GM19238 (cell line): ENCODE results near the gene VANGL1.
"Not testable (repeated sequence)": the region's sequence is repeated elsewhere in the genome, so short reads cannot be mapped to it uniquely, and the experiment has no call there.

Experiments
- DNase-seq: peaks from one replicate; pipeline ENCODE4 v3.0.0; 2011; ENCODE audit warnings: low spot score; ENCODE audit not compliant: insufficient read length

The VANGL1 gene

GRCh38 chr1:115641762-115642167, at the start of gene VANGL1:
Gene VANGL1, plus strand, starts transcription at chr1:115641970. Its CDS starts 9,444 bp downstream, at chr1:115651414.
- DNase-seq, result peak; percentile 62

- no peak for DNase-seq
Measured at GRCh38 chr1:115592264-115592663, 49.5 kb upstream of the VANGL1 start.

GRCh38 chr1:115593365-115594259, 48.2 kb upstream of the VANGL1 start:
- no peak for DNase-seq

DNA sequence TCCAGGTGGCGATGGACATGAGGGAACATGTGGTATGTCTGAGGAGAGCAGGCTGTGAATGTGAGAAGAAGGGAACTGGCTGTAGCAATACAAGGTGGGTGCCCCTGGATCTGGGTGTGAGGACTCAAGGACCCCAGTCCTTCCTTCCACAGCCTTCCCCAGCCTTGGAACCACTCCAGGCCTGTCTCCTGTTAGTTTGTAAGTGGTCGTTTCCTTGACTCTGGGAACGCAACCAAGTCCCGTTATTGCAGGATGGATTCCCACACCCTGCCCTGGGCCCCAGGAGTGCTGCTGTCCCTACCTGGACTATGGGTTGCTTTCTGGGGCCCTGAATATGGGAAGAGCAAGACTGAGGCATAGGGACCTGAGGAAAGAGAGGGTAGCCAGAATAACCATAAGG, 47.2 kb upstream of the VANGL1 start:
- no peak for DNase-seq

- DNase-seq, result peak; percentile 32
Measured at GRCh38 chr1:115595279-115596079, 46.3 kb upstream of the VANGL1 start.

- DNase-seq, result no peak
Measured at GRCh38 chr1:115596080-115596780, 45.5 kb upstream of the VANGL1 start.

GRCh38 chr1:115604508-115604907, 37.3 kb upstream of the VANGL1 start:
- DNase-seq, result no peak

DNA sequence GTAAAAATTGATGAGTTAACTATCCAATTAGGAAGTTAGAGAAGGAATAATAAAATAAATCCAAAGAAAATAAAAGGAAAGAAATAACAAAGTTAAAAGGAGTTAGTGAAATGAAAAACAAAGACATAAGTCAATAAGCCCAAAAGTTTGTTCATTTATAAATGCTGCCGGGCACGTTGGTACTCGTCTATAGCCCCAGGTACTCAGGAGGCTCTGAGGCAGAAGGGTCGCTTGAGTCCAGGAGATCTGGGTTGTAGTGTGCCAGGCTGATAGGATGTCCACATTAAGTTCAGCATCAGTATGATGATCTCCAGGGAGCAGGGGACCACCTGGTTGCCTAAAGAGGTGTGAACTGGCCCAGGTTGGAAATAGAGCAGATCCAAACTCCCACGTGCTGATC, 35.5 kb upstream of the VANGL1 start:
- no peak for DNase-seq

- DNase-seq, result no peak
Measured at GRCh38 chr1:115609021-115609420, 32.7 kb upstream of the VANGL1 start.

DNA sequence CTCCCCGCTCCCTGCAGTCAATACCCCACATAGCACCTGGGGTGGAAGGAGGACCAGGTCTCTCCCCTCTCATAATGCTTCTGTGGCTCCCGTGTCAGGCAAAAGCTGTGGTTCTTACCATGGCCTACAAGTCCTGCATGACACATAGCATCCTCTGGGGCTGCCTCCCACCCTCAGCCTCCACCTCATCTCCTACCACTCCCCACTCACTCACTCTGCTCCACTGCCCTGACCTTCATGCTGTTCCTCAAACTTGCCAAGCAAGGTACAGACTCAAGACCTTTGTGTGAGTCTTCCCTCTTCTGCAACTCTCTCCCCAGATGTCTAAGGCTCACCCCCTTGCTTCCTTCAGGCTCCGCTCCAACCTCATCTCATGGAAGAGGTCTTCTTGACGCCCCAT, 28.0 kb upstream of the VANGL1 start:
- no peak for DNase-seq

GRCh38 chr1:115620453-115620852, 21.3 kb upstream of the VANGL1 start:
- no peak for DNase-seq

GRCh38 chr1:115620950-115621349, 20.8 kb upstream of the VANGL1 start:
- no peak for DNase-seq

GRCh38 chr1:115624859-115625258, 16.9 kb upstream of the VANGL1 start:
- no peak for DNase-seq

DNA sequence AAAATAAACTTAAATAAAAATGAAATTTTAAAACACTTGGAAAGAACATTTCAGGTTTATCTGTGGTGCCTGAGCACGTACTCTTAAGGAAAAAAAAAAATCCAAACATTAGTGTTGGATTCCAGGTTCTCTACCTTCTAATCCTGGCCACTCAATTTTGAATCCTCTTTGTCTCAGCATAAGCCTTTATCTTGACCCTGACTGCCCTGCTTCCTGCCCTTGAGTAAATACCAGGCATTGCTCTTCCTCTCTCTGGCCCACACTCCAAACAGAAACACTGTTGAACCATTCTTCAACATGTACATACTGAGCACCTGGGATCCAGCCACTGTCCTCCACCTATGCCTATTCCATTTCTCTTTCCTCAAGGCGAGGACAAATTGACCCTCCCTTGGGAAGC, 11.4 kb upstream of the VANGL1 start:
- no peak for DNase-seq

DNA sequence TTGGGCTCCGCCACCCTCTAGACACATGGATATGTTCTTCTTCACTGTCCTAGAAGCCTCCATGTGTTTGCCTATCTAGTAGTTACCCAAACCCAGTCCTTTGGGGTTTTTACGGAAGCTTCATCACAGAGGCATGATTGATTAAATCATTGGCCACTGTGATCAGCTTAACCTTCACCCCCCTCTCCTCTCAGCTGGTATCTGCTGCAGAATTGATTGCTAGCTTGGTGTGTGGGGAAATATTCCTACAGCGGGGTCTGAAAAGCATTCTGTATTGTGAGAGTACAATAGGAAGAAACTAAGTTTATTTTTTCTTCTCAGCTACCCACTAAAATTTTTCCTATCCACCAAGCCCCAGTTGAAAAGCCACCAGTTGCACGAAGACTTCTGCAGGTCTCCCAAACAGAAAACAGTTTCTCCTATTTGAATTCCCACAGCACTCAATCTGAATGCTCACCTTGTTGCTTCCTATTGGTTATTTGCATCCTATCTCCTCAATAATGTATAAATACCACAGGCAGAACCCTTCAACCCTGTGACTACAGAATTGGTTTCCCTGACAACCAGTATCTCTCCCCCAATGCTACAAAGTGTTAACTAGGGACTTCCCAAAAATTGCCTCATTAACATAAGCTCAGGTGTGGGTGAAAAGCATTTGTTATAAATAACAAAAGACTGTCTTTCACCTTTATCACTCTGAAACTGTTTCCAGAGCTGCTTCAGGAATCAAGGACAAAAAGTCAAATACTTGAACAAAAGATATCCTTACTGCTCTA, 9.3 kb upstream of the VANGL1 start:
- DNase-seq, result no peak

DNA sequence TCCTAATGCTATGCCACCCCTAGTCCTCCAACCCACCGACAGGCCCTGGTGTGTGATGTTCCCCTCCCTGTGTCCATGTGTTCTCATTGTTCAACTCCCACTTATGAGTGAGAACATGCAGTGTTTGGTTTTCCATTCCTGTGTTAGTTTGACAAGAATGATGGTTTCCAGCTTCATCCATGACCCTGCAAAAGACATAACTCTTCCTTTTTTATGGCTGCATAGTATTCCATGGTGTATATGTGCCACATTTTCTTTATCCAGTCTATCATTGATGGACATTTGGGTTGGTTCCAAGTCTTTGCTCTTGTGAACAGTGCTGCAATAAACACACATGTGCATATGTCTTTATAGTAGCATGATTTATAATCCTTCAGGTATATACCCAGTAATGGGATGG, 8.2 kb upstream of the VANGL1 start:
- DNase-seq, result not testable (repeated sequence)

- not testable (repeated sequence) for DNase-seq
Measured at GRCh38 chr1:115637247-115637646, 4.5 kb upstream of the VANGL1 start.

DNA sequence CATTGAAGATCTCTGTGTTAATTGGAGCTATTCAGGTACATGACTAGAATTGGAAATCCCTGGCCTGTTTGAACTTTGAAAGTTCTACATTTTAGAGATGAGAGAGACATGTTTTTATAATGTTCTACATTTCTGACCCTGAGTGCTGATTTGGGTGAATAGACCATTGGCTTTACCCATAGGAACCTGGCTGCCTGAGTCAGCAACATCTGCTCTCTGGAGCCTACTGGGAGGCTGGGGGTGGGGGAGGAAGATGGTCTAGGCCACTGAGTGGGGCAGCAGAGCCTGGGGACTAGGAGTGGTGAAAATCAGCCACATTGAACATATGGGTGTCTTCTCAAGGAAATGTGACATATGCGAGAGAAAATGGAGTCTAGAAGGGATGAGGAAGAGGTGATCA, 1.4 kb upstream of the VANGL1 start:
- no peak for DNase-seq

- DNase-seq, result peak; percentile 60
Measured at GRCh38 chr1:115642168-115643072, 650 bp downstream of the VANGL1 start.

DNA sequence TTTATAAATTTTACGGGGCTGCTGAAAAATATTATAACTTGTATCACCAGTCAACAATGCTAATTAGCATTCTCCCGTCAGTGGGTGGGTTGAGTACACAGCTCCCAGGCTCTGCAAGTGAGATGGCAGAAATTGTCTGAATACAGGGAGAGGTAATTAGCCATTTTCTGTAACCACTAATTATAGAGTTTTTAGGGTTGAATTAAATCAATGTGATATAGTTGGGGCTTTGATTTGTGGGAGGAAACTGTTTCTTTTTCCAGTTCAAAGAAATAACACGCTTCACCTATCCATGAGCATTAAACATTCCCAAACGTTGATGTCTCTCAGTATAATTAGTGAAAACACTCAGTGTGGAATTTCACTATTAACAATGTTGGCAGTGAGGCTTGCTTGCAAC, 1.5 kb downstream of the VANGL1 start:
- DNase-seq, result no peak
